OCI-LY3 (cell line): ENCODE results near the gene NOXO1.

Experiments used
- H2AFZ ChIP-seq: fragments of 200-600, 300-600 bp; shearing (Covaris generic); 2 replicates; pipeline ENCODE4 v1.6.0; 2014; ENCODE audit warnings: antibody characterized with exemption, low read depth, low read length
- H3K27ac ChIP-seq: fragments of 200-600, 300-600 bp; sonication (generic); 2 replicates; pipeline ENCODE4 v1.5.1; 2014; ENCODE audit warnings: mild to moderate bottlenecking, low read length, moderate library complexity, mixed read lengths
- H3K27me3 ChIP-seq: fragments of 200-600, 300-600 bp; sonication (generic); 2 replicates; pipeline ENCODE4 v1.6.1; 2014; ENCODE audit warnings: low read depth, low read length, mixed read lengths
- H3K36me3 ChIP-seq: fragments of 200-600, 300-600 bp; sonication (generic); replicated peaks from 2 replicates; pipeline ENCODE3; 2014; ENCODE audit warnings: low read depth, low read length, mixed read lengths
- H3K4me1 ChIP-seq: fragments of 300-600, 200-600 bp; sonication (generic); 2 replicates; pipeline ENCODE4 v1.6.1; 2014; ENCODE audit warnings: low read length, mixed read lengths
- H3K4me2 ChIP-seq: fragments of 200-600, 300-600 bp; sonication (generic); 2 replicates; pipeline ENCODE4 v1.6.1; 2014; ENCODE audit warnings: low read length, mixed read lengths
- H3K4me3 ChIP-seq: fragments of 300-600, 200-600 bp; sonication (generic); 2 replicates; pipeline ENCODE4 v1.5.1; 2014; ENCODE audit warnings: antibody characterized with exemption, mild to moderate bottlenecking, low read length, moderate library complexity
- H3K79me2 ChIP-seq: fragments of 300-600, 200-600 bp; shearing (Covaris generic); 2 replicates; pipeline ENCODE4 v1.6.1; 2014; ENCODE audit warnings: mild to moderate bottlenecking, low read length, mixed read lengths
- H3K9ac ChIP-seq: fragments of 300-600, 200-600 bp; shearing (Covaris generic); 2 replicates; pipeline ENCODE4 v1.6.0; 2014; ENCODE audit warnings: mild to moderate bottlenecking, low read length, moderate library complexity
- H3K9me3 ChIP-seq: fragments of 200-600, 300-600 bp; shearing (Covaris generic); 2 replicates; pipeline ENCODE4 v1.6.1; 2014; ENCODE audit warnings: low read length, mixed read lengths; ENCODE audit not compliant: insufficient read depth
- H4K20me1 ChIP-seq: fragments of 200-600, 300-600 bp; sonication (generic); 2 replicates; pipeline ENCODE4 v1.6.1; 2016; ENCODE audit warnings: low read length, mixed read lengths; ENCODE audit not compliant: insufficient read depth
- EZH2phosphoT487 ChIP-seq: fragments of 200-600 bp; shearing (Covaris generic); IDR thresholded peaks from 2 replicates; pipeline ENCODE4 v1.6.1; 2018; ENCODE audit warnings: antibody characterized with exemption, mixed run types, low read depth
- TF ChIP-seq, protein P1 (sequence below): fragments of 200-600, 300-600 bp; sonication (generic); IDR thresholded peaks from 2 replicates; pipeline ENCODE4 v1.5.1; 2014; ENCODE audit warnings: antibody characterized with exemption, low read length, low read depth

The NOXO1 gene

DNA sequence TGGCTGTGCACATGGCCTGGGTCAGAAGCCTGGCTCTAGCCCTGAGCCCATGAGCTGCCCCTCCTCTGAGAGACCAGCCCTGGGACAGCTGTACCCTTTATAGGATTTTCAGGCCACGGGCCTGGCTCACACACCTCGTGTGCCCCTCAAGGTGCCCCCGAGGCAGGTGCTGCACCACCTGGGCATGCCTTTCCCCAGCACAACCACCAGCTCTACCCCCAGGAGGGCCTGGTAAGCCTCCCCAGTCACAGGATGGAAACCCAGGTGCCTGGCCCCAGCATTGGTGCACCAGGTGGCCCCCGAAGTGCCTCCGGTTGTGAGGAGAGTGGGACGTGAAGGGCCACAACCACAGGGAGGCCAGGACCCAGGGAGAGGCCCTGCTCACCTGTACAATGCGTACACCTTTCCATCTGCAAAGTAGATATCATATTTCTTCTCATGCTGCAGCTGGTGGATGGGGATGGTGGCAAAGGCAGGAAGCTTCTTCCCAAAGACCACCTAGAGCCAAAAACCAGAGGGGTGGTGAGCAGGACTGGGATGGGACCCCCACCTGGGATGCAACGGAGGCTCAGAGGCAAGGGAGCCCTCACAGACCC lies 22.1 kb upstream of the NOXO1 start:
- Histone ChIP-seq H3K36me3 (peaks cover 43% of the 10 kb centered on the region), H2AFZ (no peak overlapping the region), H3K27ac (no peak overlapping the region), H3K79me2 (peaks cover 56% of the 10 kb centered on the region), H4K20me1 (peaks cover 53% of the 10 kb centered on the region), H3K9me3 (no peaks in the 10 kb centered on the region), H3K4me3 (no peak overlapping the region), H3K4me1 (peaks cover 19% of the 10 kb centered on the region), H3K4me2 (no peak overlapping the region), H3K27me3 (no peaks in the 10 kb centered on the region), H3K9ac (no peak overlapping the region)
- TF ChIP-seq EZH2phosphoT487: no peak
- TF ChIP-seq, protein P1, sequence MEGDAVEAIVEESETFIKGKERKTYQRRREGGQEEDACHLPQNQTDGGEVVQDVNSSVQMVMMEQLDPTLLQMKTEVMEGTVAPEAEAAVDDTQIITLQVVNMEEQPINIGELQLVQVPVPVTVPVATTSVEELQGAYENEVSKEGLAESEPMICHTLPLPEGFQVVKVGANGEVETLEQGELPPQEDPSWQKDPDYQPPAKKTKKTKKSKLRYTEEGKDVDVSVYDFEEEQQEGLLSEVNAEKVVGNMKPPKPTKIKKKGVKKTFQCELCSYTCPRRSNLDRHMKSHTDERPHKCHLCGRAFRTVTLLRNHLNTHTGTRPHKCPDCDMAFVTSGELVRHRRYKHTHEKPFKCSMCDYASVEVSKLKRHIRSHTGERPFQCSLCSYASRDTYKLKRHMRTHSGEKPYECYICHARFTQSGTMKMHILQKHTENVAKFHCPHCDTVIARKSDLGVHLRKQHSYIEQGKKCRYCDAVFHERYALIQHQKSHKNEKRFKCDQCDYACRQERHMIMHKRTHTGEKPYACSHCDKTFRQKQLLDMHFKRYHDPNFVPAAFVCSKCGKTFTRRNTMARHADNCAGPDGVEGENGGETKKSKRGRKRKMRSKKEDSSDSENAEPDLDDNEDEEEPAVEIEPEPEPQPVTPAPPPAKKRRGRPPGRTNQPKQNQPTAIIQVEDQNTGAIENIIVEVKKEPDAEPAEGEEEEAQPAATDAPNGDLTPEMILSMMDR: no peak

DNA sequence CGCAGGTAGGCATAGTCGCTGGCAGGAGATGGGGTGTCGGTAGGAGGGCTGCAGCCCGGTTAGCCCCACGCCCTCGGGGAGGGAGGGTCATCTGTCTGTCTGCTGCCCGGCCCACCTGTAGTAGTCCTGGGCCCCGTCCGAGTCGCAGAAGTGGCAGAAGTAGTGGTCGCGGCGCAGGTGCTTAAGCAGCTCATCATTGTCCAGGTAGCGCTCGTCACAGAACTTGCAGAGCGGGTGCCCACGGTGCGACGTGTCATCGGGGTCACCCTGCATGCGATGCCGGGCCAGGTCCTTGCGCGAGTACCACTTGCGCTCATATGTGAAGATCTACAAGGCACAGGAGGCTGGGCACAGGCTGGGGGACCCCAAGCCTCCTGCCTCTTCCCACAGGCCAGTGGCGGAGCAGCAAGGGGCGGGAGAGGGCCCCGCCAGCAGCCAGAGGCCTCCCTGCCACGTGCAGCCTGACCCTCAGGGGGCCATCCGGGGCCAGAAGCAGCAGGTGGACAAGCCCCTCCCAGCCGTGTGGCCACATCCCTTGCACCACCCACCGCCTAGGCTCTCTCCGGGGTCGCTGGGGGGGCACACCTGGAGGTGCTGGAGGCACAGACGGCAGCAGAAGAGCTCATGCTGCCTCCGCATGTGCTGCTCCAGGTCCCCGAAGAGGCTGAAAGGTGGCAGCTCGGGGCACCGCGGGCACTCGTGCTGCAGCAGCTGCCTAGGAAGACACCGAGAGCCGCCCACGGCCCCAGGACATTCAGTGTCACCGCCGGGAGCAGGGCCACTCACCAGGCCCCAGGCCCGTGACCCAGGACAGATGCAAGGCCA lies 21.3 kb upstream of the NOXO1 start:
- no peak for TF ChIP-seq EZH2phosphoT487
- TF ChIP-seq, protein P1: no peak
- Histone ChIP-seq H3K27ac (no peak overlapping the region), H3K27me3 (no peaks in the 10 kb centered on the region), H3K9ac (no peak overlapping the region), H3K4me1 (peaks cover 11% of the 10 kb centered on the region), H3K79me2 (peaks cover 49% of the 10 kb centered on the region), H3K9me3 (no peaks in the 10 kb centered on the region), H3K36me3 (peaks cover 36% of the 10 kb centered on the region), H2AFZ (no peak overlapping the region), H3K4me3 (no peak overlapping the region), H3K4me2 (no peak overlapping the region), H4K20me1 (peaks cover 46% of the 10 kb centered on the region)

DNA sequence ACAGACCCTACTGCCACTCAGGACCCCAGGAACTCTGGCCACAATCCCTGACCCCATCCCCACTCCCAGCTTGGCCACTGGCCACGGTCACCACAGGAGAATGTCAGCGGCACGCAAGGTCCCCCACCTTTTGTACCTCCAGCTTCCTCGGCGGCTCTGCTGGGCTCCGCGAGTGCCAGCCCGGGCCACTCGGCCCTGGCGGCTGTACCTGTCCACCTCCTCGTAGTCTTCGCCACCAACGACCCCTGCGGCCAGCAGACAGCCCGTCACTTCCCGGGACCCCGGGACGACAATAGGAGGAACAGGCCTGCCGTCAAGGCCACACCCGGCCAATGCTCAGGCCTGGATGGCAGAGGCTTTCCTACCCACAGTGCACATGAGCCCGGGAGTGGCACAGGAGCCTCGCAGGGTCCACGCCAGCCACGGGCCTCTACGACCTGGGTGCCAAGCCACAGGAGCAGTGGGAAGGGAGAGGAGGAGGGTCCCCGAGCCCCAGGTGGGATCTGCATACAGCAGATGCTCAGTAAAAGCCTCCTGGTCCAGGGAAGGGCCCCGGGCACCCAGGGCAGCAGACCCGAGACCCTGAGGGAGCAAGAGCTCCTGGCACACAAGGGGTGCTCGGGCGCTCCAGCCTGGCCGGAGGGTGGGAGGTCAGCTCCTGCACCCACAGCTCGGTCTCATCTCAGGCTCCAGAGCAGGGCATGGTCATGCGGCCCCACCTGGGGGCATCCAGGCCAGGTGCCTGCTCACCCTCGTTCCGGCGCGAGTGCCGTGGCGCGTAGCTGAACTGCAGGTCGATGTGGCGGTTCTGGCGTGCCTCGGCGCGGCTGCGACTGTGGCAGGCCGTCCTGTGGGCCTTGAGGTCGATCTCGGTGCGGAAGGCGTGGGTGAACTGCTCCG lies 20.4 kb upstream of the NOXO1 start:
- Histone ChIP-seq H3K9ac (no peak overlapping the region), H3K4me1 (peaks cover 8% of the 10 kb centered on the region; the same call in 1 of the 2 replicates), H3K36me3 (peaks cover 34% of the 10 kb centered on the region), H3K9me3 (no peaks in the 10 kb centered on the region), H2AFZ (no peak overlapping the region), H3K4me3 (no peak overlapping the region), H3K27ac (no peak overlapping the region), H3K4me2 (no peak overlapping the region), H3K79me2 (peaks cover 40% of the 10 kb centered on the region), H4K20me1 (peaks cover 37% of the 10 kb centered on the region), H3K27me3 (no peaks in the 10 kb centered on the region)
- no peak for TF ChIP-seq EZH2phosphoT487
- TF ChIP-seq, protein P1: no peak

DNA sequence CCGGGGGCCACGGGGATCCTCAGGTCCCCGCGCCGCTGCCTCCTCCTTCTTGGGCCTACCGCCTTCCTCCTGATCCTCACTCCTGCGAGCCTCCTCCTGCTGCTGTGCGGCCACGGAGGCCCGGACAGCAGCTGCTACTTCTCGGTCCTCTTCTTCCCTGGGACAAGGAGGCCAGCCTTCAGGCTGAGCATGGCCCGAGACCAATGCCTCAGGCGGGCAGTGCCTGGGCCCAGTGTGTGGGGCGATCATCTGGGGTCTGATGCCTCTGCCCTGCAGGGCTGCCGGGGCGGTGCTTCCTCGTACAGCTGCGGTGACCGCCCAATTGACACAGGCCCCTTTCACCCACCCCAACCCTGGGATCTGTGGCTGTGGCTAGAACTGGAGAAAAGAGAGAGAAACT lies 19.8 kb upstream of the NOXO1 start:
- no peak for TF ChIP-seq EZH2phosphoT487
- TF ChIP-seq, protein P1: no peak
- peaks cover 8% of the 10 kb centered on the region; the same call in 1 of the 2 replicates for H3K4me1 ChIP-seq
- H3K79me2 ChIP-seq: peaks cover 33% of the 10 kb centered on the region
- H2AFZ ChIP-seq: no peak overlapping the region
- H4K20me1 ChIP-seq: peaks cover 30% of the 10 kb centered on the region
- H3K4me3 ChIP-seq: no peak overlapping the region
- H3K27me3 ChIP-seq: no peaks in the 10 kb centered on the region
- H3K4me2 ChIP-seq: no peak overlapping the region
- H3K36me3 ChIP-seq: peaks cover 34% of the 10 kb centered on the region
- no peak overlapping the region for H3K9ac ChIP-seq
- no peak overlapping the region for H3K27ac ChIP-seq
- no peaks in the 10 kb centered on the region for H3K9me3 ChIP-seq
